IPS-NIHi7 (cell line): ENCODE results near the gene NAT14.

ENCODE experiments used
- DNase-seq: peaks from one replicate; pipeline ENCODE4 v3.0.0; 2012; ENCODE audit warnings: mixed read lengths; ENCODE audit errors: extremely low spot score

NAT14 gene

DNA sequence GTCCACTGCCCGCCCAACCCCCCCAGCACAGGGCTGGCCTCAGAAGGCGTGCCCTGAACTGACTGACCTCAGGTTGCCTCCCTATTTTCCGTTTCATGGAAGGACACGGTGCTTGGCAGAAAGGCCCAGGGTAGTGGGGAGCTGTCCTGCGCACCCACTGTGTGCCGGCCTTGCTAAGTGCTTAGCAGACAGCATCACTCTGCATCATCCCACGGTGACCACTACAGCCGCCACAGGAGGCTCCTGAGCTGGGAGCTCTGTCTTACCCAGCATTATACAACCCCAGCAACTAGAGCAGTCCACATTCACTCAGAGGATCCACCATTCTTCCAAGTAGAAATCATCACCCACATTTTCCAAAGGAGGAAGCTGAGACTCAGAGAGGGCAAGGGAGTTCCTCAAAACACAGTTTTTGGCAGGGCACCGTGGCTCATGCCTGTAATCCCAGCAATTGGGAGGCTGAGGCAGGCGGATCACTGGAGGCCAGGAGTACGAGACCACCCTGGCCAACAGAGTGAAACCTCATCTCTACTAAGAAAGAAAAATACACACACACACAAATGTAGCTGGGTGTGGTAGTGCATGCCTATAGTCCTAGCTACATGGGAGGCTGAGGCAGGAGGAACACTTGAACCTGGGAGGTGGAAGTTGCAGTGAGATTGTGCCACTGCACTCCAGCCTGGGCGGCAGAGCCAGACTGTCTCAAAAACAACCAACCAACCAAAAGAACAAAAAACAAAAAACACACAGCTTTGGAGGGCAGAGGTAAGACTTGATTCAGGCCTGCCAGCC lies 50.4 kb downstream of the NAT14 start:
- no peak for DNase-seq

DNA sequence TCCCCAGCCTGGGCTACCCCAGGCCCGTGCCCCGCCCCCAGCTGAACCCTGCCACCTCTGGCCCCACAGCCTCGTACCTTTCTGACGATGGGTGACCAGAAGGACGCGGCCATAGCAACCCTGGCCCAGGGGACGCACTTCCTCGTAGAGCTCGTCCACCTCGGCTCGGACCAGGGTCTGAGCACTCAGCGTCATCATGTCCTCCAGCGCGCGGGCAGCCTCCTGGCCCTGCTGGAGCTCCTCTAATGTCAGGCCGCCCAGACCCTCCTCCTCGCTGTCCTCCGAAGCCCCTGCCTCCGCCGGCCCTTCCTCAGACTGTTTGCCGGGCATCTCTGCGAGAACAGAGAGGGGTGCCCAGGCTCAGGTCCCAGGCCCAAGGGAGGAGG lies 51.0 kb downstream of the NAT14 start:
- DNase-seq, result no peak

DNA sequence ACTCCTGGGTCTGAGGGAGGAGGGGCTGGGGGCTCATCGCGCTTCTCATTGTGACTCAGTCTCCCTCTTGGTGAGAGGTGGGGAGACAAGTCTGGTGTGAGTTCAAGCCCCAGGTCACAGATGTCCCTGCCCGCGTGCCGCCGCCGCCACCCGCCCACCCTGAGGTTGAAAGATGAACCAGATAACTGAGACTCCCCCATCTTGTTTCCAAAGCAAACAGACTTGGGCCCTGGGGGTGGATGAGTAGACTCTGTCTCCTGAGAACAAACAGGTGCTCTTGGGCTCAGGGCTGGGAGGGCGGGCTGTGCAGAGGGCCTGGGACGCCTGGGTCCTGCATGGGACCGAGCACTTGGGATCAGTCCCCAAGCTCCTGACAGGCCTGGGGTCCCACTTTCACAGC lies 51.4 kb downstream of the NAT14 start:
- no peak for DNase-seq
